ENCODE data around the gene ATG9A.

- TF ChIP-seq USF2 (CRISPR knock-in tag; IDR thresholded peaks at IDR 0.05) (no peak), MAX (CRISPR knock-in tag; IDR thresholded peaks at IDR 0.05) (no peak), CTCF (IDR thresholded peaks at IDR 0.05) (no peak), NR2C2 (CRISPR knock-in tag; IDR thresholded peaks at IDR 0.05) (no peak), ETV6 (CRISPR knock-in tag; IDR thresholded peaks at IDR 0.05) (no peak), ESRRA (CRISPR knock-in tag; IDR thresholded peaks at IDR 0.05; ENCODE audit: borderline replicate concordance) (no peak), GABPB1 (CRISPR knock-in tag; IDR thresholded peaks at IDR 0.05) (no peak), TEAD4 (CRISPR knock-in tag; IDR thresholded peaks at IDR 0.05) (no peak), ZNF281 (CRISPR knock-in tag; IDR thresholded peaks at IDR 0.05) (no peak), JUN (CRISPR knock-in tag; IDR thresholded peaks at IDR 0.05) (no peak), KAT7 (CRISPR knock-in tag; IDR thresholded peaks at IDR 0.05; ENCODE audit: borderline replicate concordance) (no peak), ZNF425 (CRISPR knock-in tag; conservative IDR thresholded peaks at IDR 0.05) (no peak)
These were observed 15.9 kb downstream of the ATG9A start for GRCh38 chr2:219213486-219214071.
